Stimulated activated naive CD8-positive, alpha-beta T cell treated with anti-CD3 and anti-CD28 coated beads, Interleukin-15, Interleukin-2, amounts not matched to agents 100 ng/mL and 50 ng/mL, for 24 hours (primary cell): ENCODE results near the gene RPL10.

ENCODE experiments used
- H3K27ac Mint-ChIP-seq: one replicate; pipeline ENCODE4 v1.8.0; 2021; ENCODE audit warnings: mild to moderate bottlenecking, mixed read lengths
- H3K27me3 Mint-ChIP-seq: one replicate; pipeline ENCODE4 v1.8.0; 2021; ENCODE audit warnings: mixed read lengths
- H3K36me3 Mint-ChIP-seq: one replicate; pipeline ENCODE4 v1.8.0; 2021; ENCODE audit warnings: low read depth, mixed read lengths
- H3K4me1 Mint-ChIP-seq: one replicate; pipeline ENCODE4 v1.8.0; 2021; ENCODE audit warnings: low read depth, mixed read lengths
- H3K4me3 Mint-ChIP-seq: one replicate; pipeline ENCODE4 v1.8.0; 2021; ENCODE audit warnings: mild to moderate bottlenecking, mixed read lengths
- H3K9me3 Mint-ChIP-seq: one replicate; pipeline ENCODE4 v1.8.0; 2021; ENCODE audit warnings: mixed read lengths

The RPL10 gene

GRCh38 chrX:154449618-154450017, 51.4 kb downstream of the RPL10 start:
- no peak overlapping the region for H3K27ac Mint-ChIP-seq
- H3K36me3 Mint-ChIP-seq, result peaks cover 4% of the 10 kb centered on the region
- H3K4me3 Mint-ChIP-seq, result no peak overlapping the region
- no peaks in the 10 kb centered on the region for H3K4me1 Mint-ChIP-seq
- no peaks in the 10 kb centered on the region for H3K27me3 Mint-ChIP-seq
- no peaks in the 10 kb centered on the region for H3K9me3 Mint-ChIP-seq

GRCh38 chrX:154450312-154450711, 52.1 kb downstream of the RPL10 start:
- Mint-ChIP-seq H3K36me3 (peaks cover 4% of the 10 kb centered on the region), H3K4me1 (no peaks in the 10 kb centered on the region), H3K9me3 (no peaks in the 10 kb centered on the region), H3K27me3 (no peaks in the 10 kb centered on the region), H3K27ac (no peak overlapping the region), H3K4me3 (no peak overlapping the region)
